GM19468 (cell line): ENCODE results near the gene MATCAP1.

ENCODE experiments used
- ATAC-seq: cut with Tn5 transposase; IDR thresholded peaks from one replicate; pipeline ENCODE4 v1.9.1; 2021; ENCODE audit warnings: mild to moderate bottlenecking, moderate library complexity, moderate number of reproducible peaks; ENCODE audit not compliant: unreplicated experiment; ENCODE audit errors: extremely low read depth

The MATCAP1 gene

DNA sequence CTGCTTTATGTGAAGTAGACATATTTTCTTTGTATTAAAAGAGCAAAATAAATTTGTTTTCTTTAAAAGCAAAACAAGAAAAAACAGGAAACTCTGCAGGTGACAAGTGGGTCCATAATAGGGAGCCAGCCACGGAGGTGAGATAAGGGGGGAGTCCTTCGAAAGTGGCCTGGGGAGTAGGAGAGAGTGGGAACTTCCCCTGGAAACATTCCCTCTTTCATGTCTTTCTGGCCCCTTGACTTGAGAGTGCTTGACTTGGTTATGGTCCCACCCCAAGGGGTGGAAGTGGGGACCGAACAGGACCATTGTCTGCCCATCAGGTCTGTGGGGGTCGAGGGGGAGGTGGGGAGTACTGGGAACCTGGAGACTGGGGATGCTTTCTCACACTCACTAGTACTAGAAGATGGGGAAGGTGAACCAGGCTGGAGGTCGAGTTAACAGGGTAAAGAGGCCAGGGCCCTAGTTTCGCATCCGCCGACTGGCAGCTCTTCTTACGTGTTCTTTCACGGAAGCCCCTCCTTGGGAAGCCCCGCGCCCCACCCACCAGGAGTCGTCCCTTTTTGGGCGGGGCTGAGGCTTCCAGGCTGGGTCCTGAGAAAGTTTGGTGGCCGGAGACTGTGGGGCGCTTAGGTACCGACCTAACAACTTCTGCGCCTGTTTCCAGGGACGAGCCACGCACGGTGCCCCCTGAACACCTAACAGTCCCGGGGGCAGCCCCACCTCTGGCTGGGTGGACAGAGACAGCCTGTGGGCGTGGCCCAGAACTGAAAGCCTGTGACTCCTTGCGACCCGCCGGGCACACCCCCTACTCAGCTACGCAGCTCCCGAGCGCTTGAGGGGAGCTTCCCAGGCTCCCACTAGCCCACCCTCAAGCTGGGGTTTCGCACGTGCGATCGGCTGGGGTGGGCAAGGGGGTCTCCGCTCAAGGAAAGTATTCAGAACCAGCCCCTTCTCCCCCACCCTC lies 24.8 kb downstream of the MATCAP1 start:
- ATAC-seq = peak; percentile 13

DNA sequence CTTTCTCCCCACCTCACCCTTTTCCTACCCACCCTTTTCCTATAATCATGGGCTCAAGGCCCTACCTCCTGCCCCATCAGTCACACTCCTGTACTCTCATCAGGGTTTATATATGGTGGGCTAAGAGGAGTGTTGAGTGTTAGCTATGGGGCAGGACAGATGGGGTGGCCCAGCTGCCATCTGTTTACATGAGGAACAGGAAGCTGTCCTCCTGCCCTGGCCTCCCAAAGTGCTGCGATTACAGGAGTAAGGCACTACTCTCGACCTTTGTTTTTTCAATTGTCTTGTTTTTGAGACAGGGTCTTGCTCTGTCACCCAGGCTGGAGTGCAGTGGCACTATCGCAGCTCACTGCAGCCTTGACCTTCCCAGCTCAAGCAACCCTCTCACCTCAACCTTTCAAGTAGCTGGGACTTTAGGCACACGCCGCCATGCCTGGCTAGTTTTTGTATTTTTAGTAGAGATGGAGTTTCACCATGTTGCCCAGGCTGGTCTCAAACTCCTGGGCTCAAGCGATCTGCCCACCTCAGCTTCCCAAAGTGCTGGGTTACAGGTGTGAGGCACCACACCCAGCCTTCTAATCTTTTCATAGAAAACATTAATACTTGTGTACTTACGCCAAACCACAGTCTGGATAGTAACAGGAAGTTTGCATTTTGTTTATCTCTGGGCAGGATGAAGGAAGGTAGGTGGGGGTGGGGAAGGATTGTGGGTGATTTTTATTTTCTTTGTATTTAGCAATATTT lies 25.7 kb downstream of the MATCAP1 start:
- no peak for ATAC-seq

DNA sequence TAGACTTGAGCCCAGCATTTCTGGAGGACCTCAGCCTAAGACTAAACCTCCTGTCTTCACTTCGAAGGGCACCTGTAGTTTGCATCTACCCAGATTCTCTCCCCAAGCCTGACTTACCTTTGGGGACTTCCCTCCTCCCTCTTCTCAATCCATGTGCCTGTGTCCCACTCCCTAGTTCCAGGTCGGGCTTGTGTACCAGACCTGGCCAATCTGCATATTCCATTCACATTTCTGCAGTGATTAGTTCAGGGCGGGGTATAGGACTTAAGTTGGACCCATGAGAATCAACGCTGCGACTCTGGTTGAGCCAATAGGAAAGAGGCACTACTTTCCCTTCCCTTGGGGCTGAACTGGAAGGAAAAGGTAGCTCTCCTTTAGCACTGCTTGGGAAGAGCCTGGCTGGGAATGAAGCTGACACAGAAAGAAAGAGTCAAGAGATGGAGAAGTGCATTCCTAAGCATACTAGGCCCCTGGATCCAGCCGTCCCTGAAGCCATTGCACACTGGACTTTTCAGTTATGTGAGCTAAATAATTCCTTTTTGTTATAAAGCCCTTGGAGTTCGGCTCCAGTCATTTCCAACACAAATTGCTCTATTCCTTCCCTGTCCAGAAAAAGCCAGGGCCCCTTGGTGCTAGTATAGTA lies 26.5 kb downstream of the MATCAP1 start:
- ATAC-seq = no peak

DNA sequence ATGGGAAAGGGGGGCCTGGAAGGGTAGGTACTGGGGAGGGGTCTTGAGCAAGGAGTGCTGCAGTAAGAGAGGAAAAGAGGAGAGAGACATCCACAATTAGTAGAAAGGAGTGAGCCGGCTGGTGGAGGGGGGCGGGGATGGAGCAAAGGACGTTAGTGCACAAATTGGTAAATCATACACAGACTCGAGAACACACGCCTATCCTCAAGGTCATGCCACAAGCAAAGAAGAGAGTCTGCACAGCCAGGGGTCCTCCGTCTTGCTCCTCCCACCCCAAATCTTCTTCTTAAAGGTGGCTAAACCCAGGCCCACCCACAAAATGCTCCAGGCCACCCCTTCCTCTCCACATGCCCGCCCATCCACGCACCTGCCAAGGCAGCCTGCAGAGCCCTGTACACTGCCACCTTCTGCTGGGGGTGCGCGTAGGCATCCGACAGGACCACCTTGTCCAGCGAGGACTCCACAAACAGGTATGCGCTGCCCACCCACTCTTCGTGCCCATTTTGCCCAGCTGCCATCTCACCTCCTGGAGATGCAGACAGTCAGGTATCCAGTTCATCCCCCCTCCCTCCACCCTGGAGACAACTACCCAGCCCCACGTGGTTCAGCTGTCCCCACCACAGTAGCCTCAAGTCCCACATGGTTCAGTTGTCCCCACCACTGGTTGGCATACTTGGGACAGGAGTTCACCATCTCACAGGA lies 27.5 kb downstream of the MATCAP1 start:
- ATAC-seq = no peak

DNA sequence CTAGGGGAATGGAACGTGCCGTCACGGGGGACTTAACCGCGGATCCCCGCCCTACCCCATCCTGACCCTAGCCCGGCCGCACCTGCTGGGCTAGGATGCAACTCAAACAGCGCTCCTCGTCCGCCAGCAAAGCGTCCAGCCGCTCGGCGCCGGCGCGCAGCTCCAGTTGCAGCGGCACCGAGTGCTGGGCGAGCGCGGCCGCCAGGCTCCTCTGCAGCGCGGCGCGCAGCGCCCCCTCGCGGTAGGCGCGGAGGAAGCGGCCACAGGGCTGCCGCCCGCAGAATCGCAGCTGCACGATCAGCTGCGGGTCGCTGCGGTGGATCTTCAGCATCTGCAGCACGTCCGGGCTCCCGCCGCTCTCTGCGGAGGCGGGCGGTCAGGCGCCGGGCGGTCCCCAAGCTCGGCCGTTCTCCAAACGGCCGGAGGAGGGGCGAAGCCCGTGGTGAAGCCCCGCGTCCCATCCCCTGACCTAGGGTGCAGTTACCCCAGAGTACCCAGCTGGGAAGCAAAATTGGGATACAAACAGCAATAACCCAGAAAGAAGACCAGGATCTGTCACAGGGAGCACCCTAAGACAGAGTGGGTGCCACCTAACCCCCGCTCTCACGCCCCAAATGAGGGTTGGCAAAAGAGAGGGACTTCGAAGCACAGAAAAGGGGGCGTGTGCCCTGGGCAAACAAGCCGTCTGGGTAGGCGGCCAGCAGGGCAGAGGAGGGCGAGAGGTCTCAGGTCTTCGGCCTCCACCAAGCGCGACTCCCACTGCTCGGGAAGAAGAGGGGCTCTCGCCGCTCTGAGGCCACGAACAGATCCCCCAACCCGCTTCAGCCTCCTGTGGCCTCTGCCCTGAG lies 28.2 kb downstream of the MATCAP1 start:
- ATAC-seq = no peak

DNA sequence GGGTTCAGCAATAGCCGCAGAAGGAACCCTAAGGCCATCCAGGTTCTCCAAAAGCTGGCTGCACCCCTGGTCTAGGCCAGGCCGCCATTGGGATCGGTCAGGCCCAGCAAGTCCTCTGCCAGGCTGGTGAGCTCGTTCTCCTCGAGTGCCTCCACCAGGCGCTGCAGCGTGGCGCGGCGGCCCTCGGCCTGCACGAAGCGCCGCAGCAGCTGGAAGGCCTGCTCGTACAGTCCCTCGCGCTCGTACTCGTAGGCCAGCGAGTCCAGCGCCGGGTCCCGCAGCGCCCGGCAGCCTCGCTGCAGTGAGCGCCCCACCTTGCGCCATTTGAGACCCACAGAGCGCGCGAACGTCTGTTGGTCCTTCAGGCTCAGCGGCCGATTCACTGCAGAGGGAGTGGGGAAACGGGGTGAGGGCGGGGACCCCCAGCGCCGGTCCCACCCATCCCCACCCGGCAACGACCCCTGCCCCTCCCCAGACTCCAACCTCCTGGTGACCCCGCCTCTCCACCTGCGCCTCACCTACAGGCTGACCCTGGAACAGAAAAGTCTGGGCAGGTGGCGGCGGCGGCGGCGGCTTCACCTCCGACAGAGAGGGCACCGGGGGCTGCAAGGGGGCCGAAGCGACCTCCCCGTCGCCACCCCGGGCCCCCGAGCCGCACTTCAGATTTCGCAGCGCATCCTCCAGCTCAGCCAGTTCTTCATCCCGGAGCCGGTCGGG lies 29.0 kb downstream of the MATCAP1 start:
- no peak for ATAC-seq

DNA sequence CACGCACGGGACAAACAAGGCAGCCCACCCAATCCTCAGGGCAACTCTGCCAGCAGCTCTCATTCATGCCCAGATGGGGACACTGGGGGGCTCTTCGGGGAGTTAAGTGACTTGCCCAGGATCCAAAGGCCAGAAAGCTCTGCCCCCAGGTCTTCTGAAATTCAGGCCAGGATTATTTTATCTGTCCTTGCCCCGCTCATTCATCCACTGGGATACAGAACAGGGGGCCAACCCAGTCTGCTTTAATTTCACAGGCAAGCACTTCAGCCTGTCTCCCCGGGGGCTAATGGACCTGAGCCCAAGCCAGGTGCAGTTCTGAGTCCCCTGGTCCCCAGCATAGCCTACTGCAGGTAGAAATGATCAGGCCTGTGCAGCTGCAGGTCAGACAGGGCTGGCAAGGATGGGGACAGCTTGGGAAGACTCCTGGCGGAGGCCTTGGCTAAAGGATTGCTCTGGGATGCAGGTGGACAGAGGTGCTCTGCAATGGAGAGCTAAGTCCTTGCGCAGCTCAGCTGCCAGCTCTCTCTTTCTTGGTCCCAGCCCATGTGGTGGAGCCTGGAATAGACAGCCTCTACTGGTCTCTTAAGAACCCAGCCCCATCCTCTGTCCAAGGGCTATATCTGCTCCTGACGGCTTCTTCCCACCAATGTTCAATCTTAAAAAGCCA lies 32.2 kb downstream of the MATCAP1 start:
- no peak for ATAC-seq

DNA sequence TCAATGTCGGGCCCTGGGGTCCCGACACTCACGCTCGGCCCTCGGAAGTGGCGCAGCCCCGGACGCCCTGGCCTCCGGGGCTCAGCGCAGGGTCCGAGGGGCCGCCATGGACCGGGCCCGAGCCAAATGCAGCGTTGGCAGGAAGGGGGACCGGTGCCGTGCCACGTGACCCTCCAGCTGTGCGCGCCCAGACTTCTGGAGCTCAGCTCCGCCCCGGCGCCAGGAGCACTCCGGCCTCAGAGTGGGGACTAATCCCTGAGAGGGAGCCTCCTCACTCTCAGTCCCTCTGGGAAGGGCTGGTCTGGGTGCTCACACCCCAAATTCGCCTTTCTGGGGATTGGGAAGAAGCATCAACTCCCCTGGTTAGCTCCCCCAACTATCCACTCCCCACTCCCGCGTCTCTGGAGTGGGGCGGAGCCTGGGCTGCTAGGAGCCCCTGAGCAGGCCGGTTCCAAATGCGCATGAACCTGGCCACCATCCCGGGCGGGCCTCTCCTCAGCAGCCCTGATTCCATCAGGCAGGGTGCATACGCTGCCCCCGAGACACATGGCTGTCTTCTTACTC lies 32.8 kb downstream of the MATCAP1 start, which contains the start of gene B3GNT9:
TSS of gene B3GNT9 (minus strand) at position 166 of the 564 bp plus-strand sequence. CDS start 513 bp downstream, outside the sequence.
- no peak for ATAC-seq

DNA sequence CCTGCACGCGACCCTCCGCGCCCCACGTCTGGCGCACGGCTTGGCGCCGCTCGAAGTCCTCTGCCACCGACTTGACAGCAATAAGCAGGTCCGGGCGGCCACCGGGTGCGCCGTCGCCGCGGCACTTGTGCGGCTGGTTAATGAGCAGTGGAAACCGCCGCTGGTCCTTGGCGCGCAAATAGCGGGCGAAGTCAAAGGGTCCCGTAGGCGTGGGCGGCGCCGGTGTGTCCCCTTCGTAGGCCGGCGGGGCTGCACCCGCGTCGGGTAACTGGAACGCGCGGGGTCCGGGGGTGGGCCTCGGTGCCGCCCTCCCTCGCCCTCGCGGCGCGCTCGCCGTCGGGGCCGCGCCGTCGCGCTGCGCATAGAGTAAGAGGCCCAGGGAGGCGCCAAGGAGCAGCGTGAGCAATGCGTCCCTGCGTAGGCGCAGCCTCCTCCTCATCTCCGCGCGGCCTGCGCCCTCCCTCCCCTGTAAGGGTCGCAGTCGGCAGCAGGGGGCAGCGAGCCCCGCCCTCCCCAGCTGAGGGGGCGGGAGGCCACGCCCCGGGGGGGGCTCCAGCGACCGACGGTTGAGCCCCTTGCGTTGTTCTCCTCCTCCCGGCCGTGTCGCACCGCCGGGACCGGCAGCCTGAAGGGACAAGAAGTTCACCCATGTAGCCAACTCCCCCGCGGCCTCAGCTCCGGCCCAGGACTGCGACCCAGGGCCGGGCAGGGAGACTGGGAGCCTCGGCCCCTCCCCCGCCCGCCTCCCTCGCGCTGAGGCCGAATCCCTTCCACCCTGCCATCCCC lies 33.5 kb downstream of the MATCAP1 start:
- ATAC-seq = no peak

DNA sequence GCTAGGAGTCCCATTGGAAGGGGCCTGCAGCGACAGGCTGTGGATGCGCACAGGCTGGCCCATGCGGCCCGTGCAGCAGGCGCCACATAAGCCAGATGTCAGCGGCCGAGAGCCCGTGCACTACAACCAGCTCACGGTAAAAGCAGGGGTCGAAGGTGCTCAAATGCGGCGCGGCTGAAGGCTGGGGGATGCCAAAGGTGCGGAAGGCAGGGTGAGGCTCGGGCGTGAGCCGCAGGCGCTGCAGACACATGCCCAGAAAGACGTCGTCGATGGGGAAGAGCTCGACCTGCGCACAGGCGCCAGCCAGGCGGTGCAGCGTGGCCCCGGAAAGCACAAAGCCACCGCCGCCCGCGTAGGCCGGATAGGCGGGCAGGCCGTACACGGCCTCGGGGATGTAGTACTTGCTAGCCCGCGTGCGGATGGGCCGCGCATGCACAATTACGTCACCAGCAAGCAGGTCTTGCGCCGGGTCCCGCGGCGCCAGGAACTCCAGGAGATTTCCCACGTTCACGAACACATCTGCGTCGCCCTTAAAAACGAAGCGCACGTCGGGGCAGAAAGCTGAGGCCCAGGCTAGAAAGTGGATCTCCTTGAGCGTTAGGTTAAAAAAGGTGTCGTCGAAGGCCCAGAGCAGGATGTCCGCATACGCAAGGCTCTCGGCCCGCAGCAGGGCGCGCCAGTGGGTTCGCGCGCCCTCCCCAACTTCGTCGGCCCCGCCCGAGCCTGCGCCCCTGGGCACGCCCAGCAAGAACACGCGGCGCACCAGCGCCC lies 34.3 kb downstream of the MATCAP1 start:
- ATAC-seq = no peak

DNA sequence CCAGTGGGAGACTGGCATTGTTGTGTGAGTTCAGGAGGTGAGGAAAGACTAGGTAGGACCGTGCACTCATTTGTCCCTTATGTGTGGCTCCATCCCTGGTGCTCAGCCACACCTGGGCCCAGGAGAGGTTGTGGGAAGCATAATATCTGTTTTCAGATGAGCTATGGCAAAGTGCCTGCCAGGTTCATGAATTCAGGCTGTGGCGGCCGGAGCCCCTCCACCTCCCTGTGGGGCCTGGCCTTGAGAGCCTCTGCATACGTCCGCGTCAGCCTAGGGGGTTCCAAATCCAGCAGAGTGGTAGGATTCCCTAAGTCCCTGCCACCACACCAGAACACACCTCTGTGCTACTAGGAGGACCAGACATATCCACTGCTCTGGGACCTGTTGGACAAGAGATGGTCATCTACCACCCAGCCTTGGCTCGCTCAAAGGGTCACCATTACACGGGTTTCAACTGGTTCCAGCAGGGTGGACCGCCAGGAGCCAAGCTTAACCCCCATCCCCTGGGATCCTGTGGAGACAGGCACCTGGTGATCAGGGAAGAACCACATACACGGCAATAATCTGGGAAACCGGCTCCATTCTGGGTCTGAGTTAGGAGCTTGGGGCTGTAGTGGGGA lies 35.0 kb downstream of the MATCAP1 start:
- no peak for ATAC-seq

DNA sequence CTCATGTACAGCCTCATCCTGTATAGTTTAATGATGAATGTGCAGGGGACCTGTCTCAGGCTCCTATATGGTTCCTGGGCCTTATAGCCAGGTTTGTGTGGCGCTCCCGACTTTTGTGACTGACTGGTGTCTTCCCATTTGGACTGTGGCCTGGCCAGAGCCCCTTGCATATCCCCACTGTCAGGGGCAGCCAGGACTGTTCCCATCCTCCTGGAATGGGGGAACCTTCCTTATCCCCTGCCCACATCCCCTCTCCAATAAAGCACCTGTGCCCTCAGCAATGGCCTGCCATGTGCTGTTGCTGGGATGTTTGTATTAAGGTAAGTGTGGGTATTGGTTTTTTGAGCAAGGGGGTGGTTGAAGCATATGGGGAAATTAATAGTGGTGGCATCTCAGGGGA lies 35.5 kb downstream of the MATCAP1 start:
- no peak for ATAC-seq

DNA sequence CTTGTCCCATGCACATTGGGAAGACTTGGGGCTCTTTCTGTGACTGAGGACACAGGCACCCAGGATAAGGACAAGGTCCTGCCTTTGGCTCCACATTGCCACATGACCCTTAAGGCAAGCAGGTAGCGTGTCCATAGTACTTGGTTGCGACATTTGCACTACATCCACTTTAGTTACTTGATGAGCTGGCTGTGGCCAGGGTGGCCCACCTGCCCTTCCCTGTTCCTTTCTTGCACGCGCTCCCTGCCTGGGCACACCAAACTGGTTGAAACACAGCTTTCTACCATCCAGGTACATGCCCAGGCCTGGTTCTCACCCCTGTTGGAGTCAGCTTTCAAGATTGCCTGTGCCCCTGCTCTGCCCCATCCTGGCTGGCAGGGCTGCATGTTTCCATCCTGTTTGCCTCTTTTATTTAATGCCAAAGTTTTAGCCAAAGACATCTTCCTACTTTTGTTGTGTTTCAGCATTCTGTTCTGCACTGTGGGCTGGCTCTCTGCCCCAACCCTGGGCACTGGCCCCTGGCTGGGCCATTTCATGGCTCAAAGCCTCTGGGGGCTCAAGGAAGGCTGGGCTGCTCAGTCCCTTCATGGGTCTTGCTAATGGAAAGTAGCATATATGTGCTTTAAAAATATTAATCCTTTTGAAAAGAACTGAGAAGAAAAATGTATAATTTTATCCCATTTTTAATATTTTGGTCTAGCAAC lies 36.2 kb downstream of the MATCAP1 start:
- no peak for ATAC-seq

DNA sequence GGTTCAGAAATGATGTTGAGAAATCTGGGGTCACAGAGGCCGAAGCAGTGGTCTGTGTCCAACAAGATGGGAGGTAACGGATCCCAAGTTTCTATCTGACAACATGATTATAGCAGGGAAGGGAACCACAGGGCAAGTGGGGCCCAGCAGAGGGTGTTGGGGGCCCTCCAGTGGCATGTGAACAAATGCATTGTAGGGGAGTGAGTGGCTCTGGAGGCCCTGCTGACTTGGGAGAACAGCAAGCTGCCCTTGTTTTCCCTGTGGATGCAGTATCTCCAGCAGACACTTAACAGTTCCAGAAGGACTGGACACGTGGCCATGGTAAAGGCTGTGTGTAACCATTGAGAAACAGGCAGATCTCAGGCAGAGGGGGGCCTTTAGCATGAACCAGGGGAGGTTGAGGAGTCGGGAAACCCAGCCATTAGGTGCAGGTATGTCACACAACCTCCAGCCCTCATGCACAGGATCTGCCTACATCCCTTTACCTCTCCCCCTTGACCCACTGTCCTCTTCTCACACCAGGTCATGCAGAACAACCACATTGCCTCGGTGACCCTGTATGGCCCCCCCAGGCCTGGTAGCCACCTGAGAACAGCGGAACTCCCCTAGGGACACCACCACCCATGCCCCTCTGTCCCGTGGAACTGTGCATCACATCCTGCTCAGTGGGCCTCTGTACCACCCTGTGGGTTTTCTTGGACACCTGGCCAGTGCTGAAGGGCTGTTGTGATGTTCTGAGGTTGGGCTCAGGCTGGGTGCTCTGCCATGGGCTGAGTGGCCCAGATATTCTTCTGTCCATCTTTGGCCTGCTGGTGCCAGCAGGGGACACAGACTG lies 37.0 kb downstream of the MATCAP1 start:
- no peak for ATAC-seq
